GM19193 (cell line): Measurements from ENCODE around the gene SSBP3.

Experiments
- POLR2A ChIP-seq: IDR thresholded peaks from 4 replicates; pipeline ENCODE4 v1.6.1; 2011; ENCODE audit not compliant: insufficient read depth, insufficient read length; ENCODE audit errors: extremely low read depth

SSBP3 gene

GRCh38 chr1:54302951-54303843 is 103.0 kb downstream of the SSBP3 start:
- no peak for TF ChIP-seq POLR2A

- no peak for TF ChIP-seq POLR2A
Measured at GRCh38 chr1:54302549-54302948, 103.6 kb downstream of the SSBP3 start.

GRCh38 chr1:54301497-54301896 is 104.7 kb downstream of the SSBP3 start:
- no peak for TF ChIP-seq POLR2A

- TF ChIP-seq POLR2A, result no peak
Measured at GRCh38 chr1:54300401-54300800, 105.8 kb downstream of the SSBP3 start.

GRCh38 chr1:54299037-54299436 is 107.2 kb downstream of the SSBP3 start:
- TF ChIP-seq POLR2A, result no peak

GRCh38 chr1:54298284-54299033 is 107.7 kb downstream of the SSBP3 start:
- TF ChIP-seq POLR2A, result no peak

- TF ChIP-seq POLR2A, result no peak
Measured at GRCh38 chr1:54297596-54298283, 108.5 kb downstream of the SSBP3 start.

GRCh38 chr1:54296666-54297065 is 109.5 kb downstream of the SSBP3 start:
- no peak for TF ChIP-seq POLR2A

- TF ChIP-seq POLR2A, result no peak
Measured at GRCh38 chr1:54294887-54295286, 111.3 kb downstream of the SSBP3 start.

- no peak for TF ChIP-seq POLR2A
Measured at GRCh38 chr1:54292002-54292911, 113.9 kb downstream of the SSBP3 start.

- no peak for TF ChIP-seq POLR2A
Measured at GRCh38 chr1:54291276-54292001, 114.8 kb downstream of the SSBP3 start.

GRCh38 chr1:54290506-54291184 is 115.5 kb downstream of the SSBP3 start:
- TF ChIP-seq POLR2A, result no peak

- no peak for TF ChIP-seq POLR2A
Measured at GRCh38 chr1:54289712-54290233, 116.4 kb downstream of the SSBP3 start.
